HEK293 (cell line): ENCODE data around the gene LTBP1.

Experiments
- KLF9 ChIP-seq: fragments of 450-650 bp; formaldehyde crosslinking; IDR thresholded peaks from 2 replicates; pipeline ENCODE4 v1.5.1; 2016; ENCODE audit warnings: missing biosample characterization, missing genetic modification characterization, low read depth
- SCRT1 ChIP-seq: fragments of 450-650 bp; formaldehyde crosslinking; IDR thresholded peaks from 2 replicates; pipeline ENCODE4 v1.5.1; 2016; ENCODE audit warnings: missing biosample characterization, missing genetic modification characterization, borderline replicate concordance
- YY1 ChIP-seq: fragments of 450-650 bp; formaldehyde crosslinking; IDR thresholded peaks from 2 replicates; pipeline ENCODE4 v1.5.1; 2018; ENCODE audit warnings: missing biosample characterization, missing genetic modification characterization
- ZNF423 ChIP-seq: fragments of 450-650 bp; formaldehyde crosslinking; IDR thresholded peaks from 2 replicates; pipeline ENCODE4 v1.5.1; 2016; ENCODE audit warnings: missing biosample characterization, missing genetic modification characterization
- ZNF623 ChIP-seq: fragments of 450-650 bp; formaldehyde crosslinking; IDR thresholded peaks from 2 replicates; pipeline ENCODE4 v1.5.1; 2016; ENCODE audit warnings: missing biosample characterization, missing genetic modification characterization
- ZNF707 ChIP-seq: fragments of 450-650 bp; formaldehyde crosslinking; IDR thresholded peaks from 2 replicates; pipeline ENCODE4 v1.5.1; 2016; ENCODE audit warnings: missing biosample characterization, missing genetic modification characterization
- ZNF747 ChIP-seq: fragments of 450-650 bp; formaldehyde crosslinking; IDR thresholded peaks from 2 replicates; pipeline ENCODE4 v1.5.1; 2016; ENCODE audit warnings: missing biosample characterization, missing genetic modification characterization
- TF ChIP-seq, protein P1 (sequence below): fragments of 450-650 bp; formaldehyde crosslinking; IDR thresholded peaks from 2 replicates; pipeline ENCODE4 v1.5.1; 2016; ENCODE audit warnings: missing biosample characterization, missing genetic modification characterization
- TF ChIP-seq, protein P2 (sequence below): fragments of 450-650 bp; IDR thresholded peaks from 2 replicates; pipeline ENCODE4 v1.5.1; 2018; ENCODE audit warnings: missing biosample characterization, missing genetic modification characterization

DNA sequence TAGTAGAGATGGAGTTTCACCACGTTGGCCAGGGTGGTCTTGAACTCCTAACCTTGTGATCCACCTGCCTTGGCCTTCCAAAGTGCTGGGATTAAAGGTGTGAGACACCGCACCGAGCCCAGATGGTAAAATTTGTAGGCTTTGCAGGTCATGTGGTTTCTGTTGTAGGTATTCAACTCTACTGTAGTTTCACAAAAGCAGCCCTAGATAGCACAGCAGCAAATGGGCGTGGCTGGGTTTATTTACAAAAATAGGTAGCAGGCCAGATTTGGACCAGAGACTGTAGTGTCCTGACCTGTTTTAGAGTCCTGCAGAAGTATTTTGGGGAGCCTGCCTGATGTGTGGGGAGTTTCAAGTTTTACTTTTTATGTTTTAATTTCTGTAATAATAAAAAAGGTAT is 445.6 kb downstream of the LTBP1 start:
- TF ChIP-seq SCRT1: no peak
- TF ChIP-seq, protein P1, sequence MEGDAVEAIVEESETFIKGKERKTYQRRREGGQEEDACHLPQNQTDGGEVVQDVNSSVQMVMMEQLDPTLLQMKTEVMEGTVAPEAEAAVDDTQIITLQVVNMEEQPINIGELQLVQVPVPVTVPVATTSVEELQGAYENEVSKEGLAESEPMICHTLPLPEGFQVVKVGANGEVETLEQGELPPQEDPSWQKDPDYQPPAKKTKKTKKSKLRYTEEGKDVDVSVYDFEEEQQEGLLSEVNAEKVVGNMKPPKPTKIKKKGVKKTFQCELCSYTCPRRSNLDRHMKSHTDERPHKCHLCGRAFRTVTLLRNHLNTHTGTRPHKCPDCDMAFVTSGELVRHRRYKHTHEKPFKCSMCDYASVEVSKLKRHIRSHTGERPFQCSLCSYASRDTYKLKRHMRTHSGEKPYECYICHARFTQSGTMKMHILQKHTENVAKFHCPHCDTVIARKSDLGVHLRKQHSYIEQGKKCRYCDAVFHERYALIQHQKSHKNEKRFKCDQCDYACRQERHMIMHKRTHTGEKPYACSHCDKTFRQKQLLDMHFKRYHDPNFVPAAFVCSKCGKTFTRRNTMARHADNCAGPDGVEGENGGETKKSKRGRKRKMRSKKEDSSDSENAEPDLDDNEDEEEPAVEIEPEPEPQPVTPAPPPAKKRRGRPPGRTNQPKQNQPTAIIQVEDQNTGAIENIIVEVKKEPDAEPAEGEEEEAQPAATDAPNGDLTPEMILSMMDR (tag by site-specific recombination): no peak
- no peak for TF ChIP-seq ZNF423 (tag by site-specific recombination)
- no peak for TF ChIP-seq ZNF623 (tag by site-specific recombination)
- TF ChIP-seq, protein P2, sequence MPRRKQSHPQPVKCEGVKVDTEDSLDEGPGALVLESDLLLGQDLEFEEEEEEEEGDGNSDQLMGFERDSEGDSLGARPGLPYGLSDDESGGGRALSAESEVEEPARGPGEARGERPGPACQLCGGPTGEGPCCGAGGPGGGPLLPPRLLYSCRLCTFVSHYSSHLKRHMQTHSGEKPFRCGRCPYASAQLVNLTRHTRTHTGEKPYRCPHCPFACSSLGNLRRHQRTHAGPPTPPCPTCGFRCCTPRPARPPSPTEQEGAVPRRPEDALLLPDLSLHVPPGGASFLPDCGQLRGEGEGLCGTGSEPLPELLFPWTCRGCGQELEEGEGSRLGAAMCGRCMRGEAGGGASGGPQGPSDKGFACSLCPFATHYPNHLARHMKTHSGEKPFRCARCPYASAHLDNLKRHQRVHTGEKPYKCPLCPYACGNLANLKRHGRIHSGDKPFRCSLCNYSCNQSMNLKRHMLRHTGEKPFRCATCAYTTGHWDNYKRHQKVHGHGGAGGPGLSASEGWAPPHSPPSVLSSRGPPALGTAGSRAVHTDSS (tag by site-specific recombination): no peak
- no peak for TF ChIP-seq YY1
- no peak for TF ChIP-seq KLF9 (tag by site-specific recombination)
- no peak for TF ChIP-seq ZNF707 (tag by site-specific recombination)
- no peak for TF ChIP-seq ZNF747 (tag by site-specific recombination)
